ENCODE results near the gene ZFYVE21.

Gene ZFYVE21

GRCh38 chr14:103731481-103731880 lies 15.9 kb downstream of the ZFYVE21 start:
- Histone ChIP-seq H3K9me3 (ENCODE audit: control insufficient read depth, low read length) (no peaks in the 10 kb centered on the region), H3K27ac (ENCODE audit: insufficient read depth, low read length, poor library complexity, severe bottlenecking) (no peak overlapping the region), H3K4me1 (ENCODE audit: control insufficient read depth, insufficient read depth, low read length, poor library complexity, severe bottlenecking) (no peaks in the 10 kb centered on the region), H3K27me3 (replicated peaks; ENCODE audit: control insufficient read depth, insufficient read depth, low read length, poor library complexity, severe bottlenecking) (no peaks in the 10 kb centered on the region), H3K4me3 (ENCODE audit: insufficient read depth, low read depth, low read length, poor library complexity, severe bottlenecking) (no peak overlapping the region), H3K36me3 (ENCODE audit: control insufficient read depth, insufficient read depth, low read length) (peaks cover 24% of the 10 kb centered on the region)
- DNase-seq: no peak

- H3K36me3 ChIP-seq (ENCODE audit: control insufficient read depth, insufficient read depth, low read length): peaks cover 24% of the 10 kb centered on the region
- H3K9me3 ChIP-seq (ENCODE audit: control insufficient read depth, low read length): no peaks in the 10 kb centered on the region
- H3K4me1 ChIP-seq (ENCODE audit: control insufficient read depth, insufficient read depth, low read length, poor library complexity, severe bottlenecking): no peaks in the 10 kb centered on the region
- no peak for DNase-seq
- H3K27ac ChIP-seq (ENCODE audit: insufficient read depth, low read length, poor library complexity, severe bottlenecking): no peak overlapping the region
- no peaks in the 10 kb centered on the region for H3K27me3 ChIP-seq (replicated peaks; ENCODE audit: control insufficient read depth, insufficient read depth, low read length, poor library complexity, severe bottlenecking)
- H3K4me3 ChIP-seq (ENCODE audit: insufficient read depth, low read depth, low read length, poor library complexity, severe bottlenecking): no peak overlapping the region
Measured at GRCh38 chr14:103731916-103732867, 16.6 kb downstream of the ZFYVE21 start.

- Histone ChIP-seq H3K4me1 (ENCODE audit: control insufficient read depth, insufficient read depth, low read length, poor library complexity, severe bottlenecking) (no peaks in the 10 kb centered on the region), H3K36me3 (ENCODE audit: control insufficient read depth, insufficient read depth, low read length) (peaks cover 23% of the 10 kb centered on the region), H3K27ac (ENCODE audit: insufficient read depth, low read length, poor library complexity, severe bottlenecking) (no peak overlapping the region), H3K4me3 (ENCODE audit: insufficient read depth, low read depth, low read length, poor library complexity, severe bottlenecking) (no peak overlapping the region), H3K27me3 (replicated peaks; ENCODE audit: control insufficient read depth, insufficient read depth, low read length, poor library complexity, severe bottlenecking) (no peaks in the 10 kb centered on the region), H3K9me3 (ENCODE audit: control insufficient read depth, low read length) (no peaks in the 10 kb centered on the region)
- no peak for DNase-seq
Measured at GRCh38 chr14:103732868-103733620, 17.4 kb downstream of the ZFYVE21 start.

- no peaks in the 10 kb centered on the region for H3K4me1 ChIP-seq (ENCODE audit: control insufficient read depth, insufficient read depth, low read length, poor library complexity, severe bottlenecking)
- H3K4me3 ChIP-seq (ENCODE audit: insufficient read depth, low read depth, low read length, poor library complexity, severe bottlenecking): no peak overlapping the region
- no peaks in the 10 kb centered on the region for H3K27me3 ChIP-seq (replicated peaks; ENCODE audit: control insufficient read depth, insufficient read depth, low read length, poor library complexity, severe bottlenecking)
- DNase-seq: no peak
- H3K27ac ChIP-seq (ENCODE audit: insufficient read depth, low read length, poor library complexity, severe bottlenecking): no peak overlapping the region
- H3K9me3 ChIP-seq (ENCODE audit: control insufficient read depth, low read length): no peaks in the 10 kb centered on the region
- H3K36me3 ChIP-seq (ENCODE audit: control insufficient read depth, insufficient read depth, low read length): peaks cover 25% of the 10 kb centered on the region
Measured at GRCh38 chr14:103733651-103734050, 18.0 kb downstream of the ZFYVE21 start.

GRCh38 chr14:103734081-103734888 lies 18.7 kb downstream of the ZFYVE21 start:
- no peaks in the 10 kb centered on the region for H3K9me3 ChIP-seq (ENCODE audit: control insufficient read depth, low read length)
- H3K27ac ChIP-seq (ENCODE audit: insufficient read depth, low read length, poor library complexity, severe bottlenecking): no peak overlapping the region
- DNase-seq: no peak
- H3K36me3 ChIP-seq (ENCODE audit: control insufficient read depth, insufficient read depth, low read length): peaks cover 25% of the 10 kb centered on the region
- H3K4me3 ChIP-seq (ENCODE audit: insufficient read depth, low read depth, low read length, poor library complexity, severe bottlenecking): no peak overlapping the region
- no peaks in the 10 kb centered on the region for H3K4me1 ChIP-seq (ENCODE audit: control insufficient read depth, insufficient read depth, low read length, poor library complexity, severe bottlenecking)
- H3K27me3 ChIP-seq (replicated peaks; ENCODE audit: control insufficient read depth, insufficient read depth, low read length, poor library complexity, severe bottlenecking): no peaks in the 10 kb centered on the region

- Histone ChIP-seq H3K36me3 (ENCODE audit: control insufficient read depth, insufficient read depth, low read length) (peaks cover 30% of the 10 kb centered on the region), H3K9me3 (ENCODE audit: control insufficient read depth, low read length) (no peaks in the 10 kb centered on the region), H3K4me1 (ENCODE audit: control insufficient read depth, insufficient read depth, low read length, poor library complexity, severe bottlenecking) (no peaks in the 10 kb centered on the region), H3K27ac (ENCODE audit: insufficient read depth, low read length, poor library complexity, severe bottlenecking) (no peak overlapping the region), H3K4me3 (ENCODE audit: insufficient read depth, low read depth, low read length, poor library complexity, severe bottlenecking) (no peak overlapping the region), H3K27me3 (replicated peaks; ENCODE audit: control insufficient read depth, insufficient read depth, low read length, poor library complexity, severe bottlenecking) (no peaks in the 10 kb centered on the region)
- DNase-seq: no peak
Measured at GRCh38 chr14:103735022-103735421, 19.4 kb downstream of the ZFYVE21 start.

GRCh38 chr14:103735439-103735814 lies 19.8 kb downstream of the ZFYVE21 start:
- Histone ChIP-seq H3K4me3 (ENCODE audit: insufficient read depth, low read depth, low read length, poor library complexity, severe bottlenecking) (no peak overlapping the region), H3K27me3 (replicated peaks; ENCODE audit: control insufficient read depth, insufficient read depth, low read length, poor library complexity, severe bottlenecking) (no peaks in the 10 kb centered on the region), H3K27ac (ENCODE audit: insufficient read depth, low read length, poor library complexity, severe bottlenecking) (no peak overlapping the region), H3K4me1 (ENCODE audit: control insufficient read depth, insufficient read depth, low read length, poor library complexity, severe bottlenecking) (no peaks in the 10 kb centered on the region), H3K9me3 (ENCODE audit: control insufficient read depth, low read length) (no peaks in the 10 kb centered on the region), H3K36me3 (ENCODE audit: control insufficient read depth, insufficient read depth, low read length) (peaks cover 34% of the 10 kb centered on the region)
- DNase-seq: no peak

GRCh38 chr14:103735815-103736545 lies 20.4 kb downstream of the ZFYVE21 start:
- Histone ChIP-seq H3K4me1 (ENCODE audit: control insufficient read depth, insufficient read depth, low read length, poor library complexity, severe bottlenecking) (no peaks in the 10 kb centered on the region), H3K36me3 (ENCODE audit: control insufficient read depth, insufficient read depth, low read length) (peaks cover 37% of the 10 kb centered on the region)

More at GRCh38 chr14:103735815-103736545, 20.4 kb downstream of the ZFYVE21 start:
- Histone ChIP-seq H3K9me3 (ENCODE audit: control insufficient read depth, low read length) (no peaks in the 10 kb centered on the region), H3K27ac (ENCODE audit: insufficient read depth, low read length, poor library complexity, severe bottlenecking) (no peak overlapping the region), H3K4me3 (ENCODE audit: insufficient read depth, low read depth, low read length, poor library complexity, severe bottlenecking) (no peak overlapping the region), H3K27me3 (replicated peaks; ENCODE audit: control insufficient read depth, insufficient read depth, low read length, poor library complexity, severe bottlenecking) (no peaks in the 10 kb centered on the region)
- DNase-seq: no peak

Data from effector memory CD4-positive, alpha-beta T cell (primary cell).